ENCODE measurements around the gene NT5C2.
"Not testable (repeated sequence)": the region's sequence is repeated elsewhere in the genome, so short reads cannot be mapped to it uniquely, and the experiment has no call there.

NT5C2 gene
- 88.1 to 112 reads per million in 2 donors for total RNA-seq

- peak; percentile 67 for DNase-seq
Measured at GRCh38 chr10:103193107-103193819, at the start of gene NT5C2. Gene NT5C2, minus strand, starts transcription at chr10:103193272. Its CDS starts 18,314 bp downstream, at chr10:103174958.

DNA sequence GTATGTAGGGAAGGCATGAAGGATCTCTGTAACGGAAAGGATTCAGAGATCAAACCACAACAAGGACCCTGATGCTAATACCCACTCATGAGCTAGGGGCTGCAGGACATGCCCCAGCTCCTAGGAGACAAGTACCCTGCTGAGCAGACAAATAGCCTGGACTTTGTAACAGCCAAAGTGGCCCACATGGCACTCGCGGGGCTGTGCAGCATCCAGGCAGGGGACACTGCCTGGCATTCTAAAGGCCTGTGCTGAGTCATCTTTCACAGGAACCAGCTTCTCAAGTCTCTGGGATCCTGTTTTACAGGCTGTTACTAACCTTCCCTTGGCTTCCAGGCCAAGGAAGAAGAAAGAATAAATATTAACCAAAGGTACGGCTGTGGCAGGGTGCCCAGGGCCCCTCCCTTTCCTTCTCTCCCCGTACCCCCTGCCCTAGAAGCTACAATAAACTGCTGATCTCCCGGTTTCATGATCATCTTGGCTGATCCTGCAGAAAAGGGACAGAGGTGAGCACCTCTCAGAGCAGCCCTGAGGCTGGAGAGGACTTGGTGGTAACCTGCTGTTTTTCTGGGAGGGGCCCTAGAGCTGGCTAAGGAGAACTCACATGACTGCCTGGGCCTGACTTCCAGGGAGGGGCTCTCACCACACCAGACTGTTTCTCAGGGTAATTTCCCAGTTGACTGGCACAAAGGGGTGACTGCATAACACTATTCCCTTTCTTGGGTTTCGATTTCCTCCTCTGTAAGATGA lies 48.4 kb upstream of the NT5C2 start:
- no peak for DNase-seq

DNA sequence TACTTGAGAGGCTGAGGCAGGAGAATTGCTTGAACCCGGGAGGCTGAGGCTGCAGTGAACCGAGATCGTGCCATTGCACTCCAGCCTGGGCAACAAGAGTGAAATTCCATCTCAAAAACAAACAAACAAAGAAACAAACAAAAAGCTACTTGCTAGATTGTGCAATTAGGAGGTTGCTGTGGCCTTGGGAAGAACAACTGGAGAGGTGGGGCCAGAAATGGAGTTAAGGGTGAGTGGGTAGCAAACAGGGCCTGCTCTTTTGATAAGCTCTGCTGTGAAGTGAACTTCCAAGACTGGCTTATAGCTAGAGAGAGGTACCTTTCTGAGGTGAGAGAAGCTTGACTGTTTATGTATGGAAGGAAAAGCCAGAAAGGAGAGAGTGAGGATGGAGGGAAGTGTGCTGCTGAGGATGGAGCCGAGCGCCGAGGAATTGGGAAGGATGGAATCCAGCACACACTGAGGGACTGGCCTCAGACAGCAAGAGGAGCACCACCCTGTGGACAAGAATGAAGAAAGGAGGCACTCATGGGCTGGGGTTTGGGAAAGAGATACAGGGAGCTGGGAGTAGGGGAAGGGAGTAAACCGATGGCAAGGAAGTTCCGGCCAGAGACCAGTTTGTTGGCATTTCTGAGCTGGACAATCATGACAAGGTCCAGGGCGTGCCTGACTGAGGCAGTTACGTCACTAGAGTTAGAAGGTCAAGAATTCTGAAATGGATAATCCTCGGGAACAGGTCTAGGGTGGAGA lies 45.6 kb upstream of the NT5C2 start:
- DNase-seq, result no peak

GRCh38 chr10:103235775-103236174 lies 42.7 kb upstream of the NT5C2 start:
- DNase-seq, result no peak

- DNase-seq, result no peak
Measured at GRCh38 chr10:103232772-103233488, 39.9 kb upstream of the NT5C2 start.

DNA sequence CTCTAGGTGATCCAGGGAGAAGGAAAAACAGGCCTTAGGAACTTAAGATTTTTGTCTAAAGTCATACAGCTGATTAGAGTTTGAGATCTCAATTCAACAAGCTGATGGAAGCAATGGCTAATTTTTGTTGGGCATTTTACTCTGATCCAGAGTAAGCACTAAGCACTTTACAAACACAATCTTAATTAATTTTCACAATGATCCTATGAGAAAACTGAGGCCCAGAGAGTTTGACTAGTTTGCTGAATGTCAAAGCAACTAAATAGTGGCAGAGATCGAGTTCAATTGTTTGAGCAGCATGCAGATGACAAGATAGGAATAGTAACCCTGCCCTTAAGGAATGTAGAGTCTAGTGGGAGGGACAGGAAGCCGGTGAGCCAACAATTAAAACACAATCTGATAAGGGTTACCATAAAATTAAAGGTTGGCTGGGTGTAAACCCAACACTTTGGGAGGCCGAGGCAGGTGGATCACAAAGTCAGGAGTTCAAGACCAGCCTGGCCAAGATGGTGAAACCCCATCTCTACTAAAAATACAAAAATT lies 39.1 kb upstream of the NT5C2 start:
- DNase-seq, result no peak

DNA sequence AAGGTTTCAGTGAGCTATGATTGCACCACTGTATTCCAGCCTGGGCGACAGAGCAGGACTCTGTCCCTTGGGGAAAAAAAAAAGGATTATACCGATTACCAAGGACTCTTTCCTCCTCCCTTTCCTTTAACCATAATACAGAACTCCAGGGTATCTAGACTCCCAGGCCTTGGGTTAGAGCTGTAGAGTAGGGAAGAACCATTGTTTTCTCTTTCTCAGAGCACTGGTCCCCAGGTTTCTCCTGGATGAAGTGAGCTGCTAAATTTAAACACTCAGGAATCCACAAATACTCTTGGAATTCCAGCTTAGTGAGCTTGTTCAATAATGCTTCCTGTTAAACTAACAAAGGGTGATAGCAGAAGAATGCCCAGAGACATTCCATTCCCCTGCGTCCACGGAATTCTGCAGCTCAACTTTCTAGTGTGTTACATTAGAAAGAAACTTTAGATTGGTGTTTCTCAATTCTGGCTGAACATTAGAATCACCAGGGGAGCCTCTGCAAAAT lies 38.0 kb upstream of the NT5C2 start:
- no peak for DNase-seq

- DNase-seq, result no peak
Measured at GRCh38 chr10:103227416-103227815, 34.3 kb upstream of the NT5C2 start.

GRCh38 chr10:103225939-103226338 lies 32.9 kb upstream of the NT5C2 start:
- DNase-seq, result no peak

- DNase-seq, result not testable (repeated sequence)
Measured at GRCh38 chr10:103224721-103225120, 31.6 kb upstream of the NT5C2 start.

- no peak for DNase-seq
Measured at GRCh38 chr10:103224133-103224532, 31.1 kb upstream of the NT5C2 start.

- not testable (repeated sequence) for DNase-seq
Measured at GRCh38 chr10:103216362-103216761, 23.3 kb upstream of the NT5C2 start.

GRCh38 chr10:103215601-103216000 lies 22.5 kb upstream of the NT5C2 start:
- no peak for DNase-seq

DNA sequence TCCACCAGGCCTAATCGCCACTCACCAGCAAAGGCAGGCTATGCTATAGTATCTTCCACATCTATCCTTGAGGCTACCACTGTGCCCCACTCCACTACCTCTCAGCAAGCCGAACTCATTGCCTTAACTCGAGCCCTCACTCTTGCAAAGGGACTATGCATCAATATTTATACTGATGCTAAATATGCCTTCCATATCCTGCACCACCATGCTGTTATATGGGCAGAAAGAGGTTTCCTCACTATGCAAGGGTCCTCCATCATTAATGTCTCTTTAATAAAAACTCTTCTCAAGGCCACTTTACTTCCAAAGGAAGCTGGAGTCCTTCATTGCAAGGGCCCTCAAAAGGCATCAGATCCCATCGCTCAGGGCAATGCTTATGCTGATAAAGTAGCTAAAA lies 17.2 kb upstream of the NT5C2 start:
- DNase-seq, result not testable (repeated sequence)

DNA sequence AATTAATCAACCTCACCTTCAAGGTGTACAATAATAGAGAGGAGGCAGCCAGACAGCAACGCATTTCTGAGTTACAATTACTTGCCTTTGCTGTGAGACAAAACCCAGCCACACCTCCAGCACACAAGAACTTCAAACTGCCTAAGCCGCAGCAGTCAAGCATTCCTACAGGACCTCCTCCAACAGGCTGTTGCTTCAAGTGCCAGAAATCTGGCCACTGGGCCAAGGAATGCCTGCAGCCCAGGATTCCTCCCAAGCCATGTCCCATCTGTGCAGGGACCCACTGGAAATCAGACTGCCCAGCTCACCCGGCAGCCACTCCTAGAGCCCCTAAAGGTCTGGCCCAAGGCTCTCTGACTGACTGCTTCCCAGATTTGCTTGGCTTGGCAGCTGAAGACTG lies 14.6 kb upstream of the NT5C2 start:
- not testable (repeated sequence) for DNase-seq

- DNase-seq, result no peak
Measured at GRCh38 chr10:103207141-103207540, 14.1 kb upstream of the NT5C2 start.

- not testable (repeated sequence) for DNase-seq
Measured at GRCh38 chr10:103206715-103207114, 13.6 kb upstream of the NT5C2 start.

DNA sequence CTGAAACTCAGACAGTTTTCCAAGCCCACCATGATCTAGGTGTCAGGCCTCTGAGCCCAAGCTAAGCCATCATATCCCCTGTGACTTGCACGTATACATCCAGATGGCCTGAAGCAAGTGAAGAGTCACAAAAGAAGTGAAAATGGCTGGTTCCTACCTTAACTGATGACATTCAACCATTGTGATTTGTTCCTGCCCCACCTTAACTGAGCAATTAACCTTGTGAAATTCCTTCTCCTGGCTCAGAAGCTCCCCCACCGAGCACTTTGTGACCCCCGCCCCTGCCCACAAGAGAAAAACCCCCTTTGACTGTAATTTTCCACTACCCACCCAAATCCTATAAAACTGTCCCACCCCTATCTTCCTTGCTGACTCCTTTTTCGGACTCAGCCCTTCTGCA lies 12.3 kb upstream of the NT5C2 start:
- not testable (repeated sequence) for DNase-seq

GRCh38 chr10:103204353-103205255 lies 11.5 kb upstream of the NT5C2 start:
- no peak for DNase-seq

GRCh38 chr10:103203466-103203865 lies 10.4 kb upstream of the NT5C2 start:
- DNase-seq, result no peak

DNA sequence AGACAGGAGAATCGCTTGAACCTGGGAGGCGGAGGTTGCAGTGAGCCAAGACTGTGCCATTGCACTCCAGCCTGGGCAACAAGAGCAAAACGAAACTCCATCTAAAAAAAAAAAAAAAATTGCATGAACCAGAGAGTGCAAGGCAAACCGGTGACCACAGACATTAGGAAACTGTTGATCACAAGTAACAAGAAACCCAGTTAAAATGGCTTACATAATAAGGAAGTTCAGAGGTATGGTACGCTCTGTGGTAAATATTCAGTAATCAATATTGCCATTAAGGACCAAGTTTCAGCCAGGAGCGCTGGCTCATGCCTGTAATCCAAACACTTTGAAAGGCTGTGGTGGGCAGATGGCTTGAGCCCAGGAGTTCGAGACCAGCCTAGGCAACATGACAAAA lies 9.2 kb upstream of the NT5C2 start:
- no peak for DNase-seq

Measured in activated gamma-delta T cell (primary cell).